ENCODE data around the gene ID4.

DNA sequence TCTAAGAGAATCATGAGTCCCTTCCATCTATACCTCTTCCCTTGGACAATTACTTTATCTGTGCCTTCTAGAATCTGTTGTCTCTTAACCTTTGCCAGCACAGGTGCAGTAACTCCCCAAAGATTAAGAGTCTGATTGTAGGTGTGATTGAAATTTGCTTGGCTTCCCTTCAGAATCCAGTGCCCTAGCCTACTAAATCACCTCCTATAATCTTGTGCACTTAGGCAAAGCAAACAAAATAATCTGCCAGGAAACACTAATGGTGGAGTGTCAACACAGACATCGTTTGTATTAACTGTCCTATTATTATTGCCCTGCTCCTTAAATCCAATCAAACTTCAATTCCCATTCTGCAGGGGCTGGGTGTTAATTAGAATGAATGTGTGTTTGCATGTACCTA lies 28.0 kb downstream of the ID4 start:
- TF ChIP-seq, protein P1, sequence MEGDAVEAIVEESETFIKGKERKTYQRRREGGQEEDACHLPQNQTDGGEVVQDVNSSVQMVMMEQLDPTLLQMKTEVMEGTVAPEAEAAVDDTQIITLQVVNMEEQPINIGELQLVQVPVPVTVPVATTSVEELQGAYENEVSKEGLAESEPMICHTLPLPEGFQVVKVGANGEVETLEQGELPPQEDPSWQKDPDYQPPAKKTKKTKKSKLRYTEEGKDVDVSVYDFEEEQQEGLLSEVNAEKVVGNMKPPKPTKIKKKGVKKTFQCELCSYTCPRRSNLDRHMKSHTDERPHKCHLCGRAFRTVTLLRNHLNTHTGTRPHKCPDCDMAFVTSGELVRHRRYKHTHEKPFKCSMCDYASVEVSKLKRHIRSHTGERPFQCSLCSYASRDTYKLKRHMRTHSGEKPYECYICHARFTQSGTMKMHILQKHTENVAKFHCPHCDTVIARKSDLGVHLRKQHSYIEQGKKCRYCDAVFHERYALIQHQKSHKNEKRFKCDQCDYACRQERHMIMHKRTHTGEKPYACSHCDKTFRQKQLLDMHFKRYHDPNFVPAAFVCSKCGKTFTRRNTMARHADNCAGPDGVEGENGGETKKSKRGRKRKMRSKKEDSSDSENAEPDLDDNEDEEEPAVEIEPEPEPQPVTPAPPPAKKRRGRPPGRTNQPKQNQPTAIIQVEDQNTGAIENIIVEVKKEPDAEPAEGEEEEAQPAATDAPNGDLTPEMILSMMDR (IDR thresholded peaks at IDR 0.05; ENCODE audit: poor library complexity) = no peak
- no peak for TF ChIP-seq EZH2 (IDR thresholded peaks at IDR 0.05; ENCODE audit: borderline replicate concordance)
